Panc1 (cell line): Measurements from ENCODE around the gene INPP4A. TPM values are rescaled to one million over a fixed set of nuclear protein-coding genes. Genes with fewer than 3 reads are reported as not detected.

Experiments
- ATAC-seq: fragments of 200-7000 bp; cut with Tn5 transposase; 2 replicates; pipeline ENCODE4 v1.9.1; 2020; ENCODE audit warnings: mild to moderate bottlenecking, moderate library complexity
- BruUV-seq: library from RNA; stranded (reverse); fragments of 400-500 nt; replicated peaks from 2 replicates; lab custom pipeline; 2021; lab: Mats Ljungman, UMichigan
- CTCF ChIA-PET: fragments of 300-600 bp; sonication (Branson Sonifier 250); formaldehyde crosslinking; loops from one replicate; lab custom pipeline; 2022; ENCODE audit warnings: antibody characterized with exemption; lab: Charles Lee
- POLR2A ChIA-PET: fragments of 300-600 bp; sonication (Branson Sonifier 250); formaldehyde crosslinking; loops from one replicate; lab custom pipeline; 2022; ENCODE audit warnings: antibody characterized with exemption; lab: Charles Lee
- DNase-seq: peaks from one replicate; pipeline ENCODE4 v3.0.0-alpha.2; 2010; ENCODE audit warnings: low read depth, low spot score
- H3K27ac ChIP-seq: 2 replicates; pipeline ENCODE4 v1.5.1; 2011; ENCODE audit warnings: mild to moderate bottlenecking, low read length, inconsistent platforms
- H3K27me3 ChIP-seq: fragments of 200-500 bp; sonication (Bioruptor generic); 2 replicates; pipeline ENCODE4 v1.6.0; 2014; ENCODE audit warnings: low read length, inconsistent platforms; ENCODE audit not compliant: control insufficient read depth, insufficient read depth
- H3K36me3 ChIP-seq: fragments of 200-500 bp; sonication (Bioruptor generic); 2 replicates; pipeline ENCODE4 v1.5.1; 2014; ENCODE audit warnings: inconsistent platforms, mild to moderate bottlenecking, low read length, moderate library complexity; ENCODE audit not compliant: control insufficient read depth, insufficient read depth
- H3K4me1 ChIP-seq: 2 replicates; pipeline ENCODE4 v1.5.1; 2011; ENCODE audit warnings: inconsistent platforms, mild to moderate bottlenecking, low read length, moderate library complexity; ENCODE audit not compliant: control insufficient read depth, insufficient read depth
- H3K4me3 ChIP-seq, 2 experiments: 2 replicates each; pipeline ENCODE4 v1.5.1; 2011 to 2012; ENCODE audit warnings: low read depth in 2 of 2, low read length in 2 of 2, mild to moderate bottlenecking in 2 of 2, inconsistent platforms in 1 of 2, moderate library complexity in 1 of 2
- H3K9me3 ChIP-seq: fragments of 200-500 bp; sonication (Bioruptor generic); 2 replicates; pipeline ENCODE4 v1.5.1; 2014; ENCODE audit warnings: low read depth, mild to moderate bottlenecking, inconsistent platforms, low read length, moderate library complexity; ENCODE audit not compliant: control insufficient read depth, insufficient read depth
- CTCF ChIP-seq: fragments of 450-650 bp; IDR thresholded peaks from 2 replicates; pipeline ENCODE4 v1.5.1; 2017; ENCODE audit warnings: mild to moderate bottlenecking
- POLR2AphosphoS5 ChIP-seq: IDR thresholded peaks from 2 replicates; pipeline ENCODE4 v1.6.1; 2012; ENCODE audit warnings: mild to moderate bottlenecking, low read depth, low read length, moderate library complexity
- REST ChIP-seq, 2 experiments: IDR thresholded peaks; 2 replicates each; pipeline ENCODE4 v1.6.1; 2011 to 2012; ENCODE audit warnings: low read depth in 2 of 2, control low read depth in 1 of 2, low read length in 1 of 2, mild to moderate bottlenecking in 1 of 2, moderate library complexity in 1 of 2; ENCODE audit not compliant: insufficient read depth in 1 of 2
- SIN3A ChIP-seq: IDR thresholded peaks from 2 replicates; pipeline ENCODE4 v1.6.1; 2012; ENCODE audit warnings: low read depth, mild to moderate bottlenecking, low read length, moderate library complexity, borderline replicate concordance; ENCODE audit not compliant: insufficient read depth
- TCF7L2 ChIP-seq: IDR thresholded peaks from 2 replicates; pipeline ENCODE4 v1.6.1; 2011; ENCODE audit warnings: mild to moderate bottlenecking, low read depth, low read length, inconsistent platforms
- in situ Hi-C: cut with HindIII; loops from 2 replicates; pipeline ENCODE4 v1.10.0; 2016; ENCODE audit warnings: low sequenced_read_pairs, low pct_unique_long_range_greater_than_20kb
- intact Hi-C: fragments of 100-400 bp; cut with micrococcal nuclease; formaldehyde crosslinking; loops from one replicate; pipeline ENCODE4 v1.10.0; 2022; ENCODE audit not compliant: unreplicated experiment
- total RNA-seq: library from RNA; stranded (reverse); gene quantifications from one replicate; pipeline ENCODE4 v1.2.1, GENCODE V29; 2021; ENCODE audit not compliant: unreplicated experiment

The INPP4A gene
- total RNA-seq, 1 experiment from 2014 or later = 22.9 TPM

- BruUV-seq = no TSS peak
- ChIA-PET CTCF (no interaction called here), POLR2A (no interaction called here)
- H3K4me3 ChIP-seq = no peak overlapping the region
- no peak for TF ChIP-seq CTCF
- no peak for TF ChIP-seq REST (IDR thresholded peaks at IDR 0.05; ENCODE audit: insufficient read depth in 1 of 2, low read depth in 2 of 2, low read length in 1 of 2)
- no peak for TF ChIP-seq POLR2AphosphoS5
- TF ChIP-seq TCF7L2 = no peak
- no peak for TF ChIP-seq SIN3A
- H3K9me3 ChIP-seq = no peaks in the 10 kb centered on the region
- intact Hi-C loops = no loop called here
- in situ Hi-C loops = no loop called here
- H3K36me3 ChIP-seq = no peaks in the 10 kb centered on the region
- no peak for ATAC-seq
- no peak for DNase-seq
- no peaks in the 10 kb centered on the region for H3K27me3 ChIP-seq
- no peak overlapping the region for H3K27ac ChIP-seq
- H3K4me1 ChIP-seq = peaks cover 2% of the 10 kb centered on the region; the same call in 1 of the 2 replicates
These were observed 68.0 kb downstream of the INPP4A start for GRCh38 chr2:98512699-98513098.

- TF ChIP-seq REST (IDR thresholded peaks at IDR 0.05; ENCODE audit: insufficient read depth in 1 of 2, low read depth in 2 of 2, low read length in 1 of 2) (no peak), POLR2AphosphoS5 (no peak), CTCF (no peak), SIN3A (no peak), TCF7L2 (no peak)
- no peak overlapping the region for H3K4me3 ChIP-seq
- no peaks in the 10 kb centered on the region for H3K27me3 ChIP-seq
- ChIA-PET CTCF (no interaction called here), POLR2A (no interaction called here)
- no peak overlapping the region for H3K27ac ChIP-seq
- in situ Hi-C loops (no loop called here), intact Hi-C loops (no loop called here)
- H3K36me3 ChIP-seq = no peaks in the 10 kb centered on the region
- ATAC-seq = no peak
- H3K9me3 ChIP-seq = no peaks in the 10 kb centered on the region
- BruUV-seq = no TSS peak
- H3K4me1 ChIP-seq = peaks cover 2% of the 10 kb centered on the region; the same call in 1 of the 2 replicates
- no peak for DNase-seq
These were observed 69.5 kb downstream of the INPP4A start for GRCh38 chr2:98514096-98514639.
